Ammon's horn (tissue), 1 donor: Measurements from ENCODE around the gene ASXL3.

Experiments
- DNase-seq: peaks from one replicate; pipeline ENCODE4 v3.0.0-alpha.2; 2016; ENCODE audit warnings: low spot score

The ASXL3 gene

DNA sequence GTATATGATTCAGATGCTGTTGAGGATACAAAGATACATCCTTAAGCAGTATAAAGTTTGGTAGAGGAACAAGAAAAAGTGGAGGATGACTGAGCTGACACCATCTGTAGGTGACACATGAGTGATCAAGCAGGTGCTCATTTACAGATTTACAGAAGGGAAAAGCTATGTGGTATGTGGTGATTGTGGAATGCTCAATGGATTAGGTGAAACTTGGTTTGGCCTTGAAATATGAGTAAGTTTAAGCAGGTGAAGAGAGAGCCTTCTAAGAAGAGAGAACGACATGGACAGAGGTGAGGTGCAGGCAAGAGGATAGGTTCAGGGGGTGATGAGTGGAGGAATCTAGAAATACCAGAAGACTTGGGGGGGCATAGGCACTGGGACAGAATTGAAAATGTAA lies 5.9 kb downstream of the ASXL3 start:
- DNase-seq: no peak

DNA sequence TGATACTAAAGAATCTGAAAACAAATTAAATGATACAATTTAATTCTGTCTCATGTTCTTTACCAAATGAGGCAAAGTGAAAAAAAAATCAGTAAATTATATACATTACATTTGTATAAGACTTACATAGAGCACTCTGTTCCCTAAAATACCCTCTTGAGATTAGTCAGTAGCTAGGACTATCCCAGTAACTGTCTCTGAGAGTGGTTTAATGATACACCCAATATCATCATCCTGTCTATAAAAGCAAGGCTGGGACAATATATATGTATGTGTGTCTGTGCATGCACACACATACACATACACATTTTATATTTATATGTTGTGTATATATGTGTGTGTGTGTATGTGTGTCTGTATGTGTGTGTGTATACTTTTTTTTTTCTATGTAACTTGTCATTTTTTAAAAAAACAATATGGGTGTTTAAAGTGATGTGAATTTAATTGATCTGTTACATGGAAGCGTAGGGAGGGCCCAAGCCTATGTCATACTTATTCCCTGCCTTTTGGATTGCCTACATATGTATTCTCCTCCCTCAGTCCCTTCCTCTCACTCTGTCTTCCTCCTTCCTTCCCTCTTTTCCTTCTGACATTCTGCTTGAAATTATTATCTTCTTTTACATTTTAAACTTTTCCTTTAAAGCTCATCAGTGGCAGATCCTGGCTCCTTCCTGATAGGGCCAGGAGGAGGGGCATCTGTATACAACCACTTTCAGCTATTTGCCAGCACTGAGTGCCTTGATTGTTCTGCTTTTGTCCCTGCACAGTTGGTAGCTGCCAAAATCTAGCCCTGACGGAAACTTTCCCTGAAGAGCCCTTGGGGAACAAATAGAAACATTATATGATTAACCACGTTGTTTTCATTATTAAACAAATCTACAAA lies 6.8 kb downstream of the ASXL3 start:
- peak; percentile 67 for DNase-seq

DNA sequence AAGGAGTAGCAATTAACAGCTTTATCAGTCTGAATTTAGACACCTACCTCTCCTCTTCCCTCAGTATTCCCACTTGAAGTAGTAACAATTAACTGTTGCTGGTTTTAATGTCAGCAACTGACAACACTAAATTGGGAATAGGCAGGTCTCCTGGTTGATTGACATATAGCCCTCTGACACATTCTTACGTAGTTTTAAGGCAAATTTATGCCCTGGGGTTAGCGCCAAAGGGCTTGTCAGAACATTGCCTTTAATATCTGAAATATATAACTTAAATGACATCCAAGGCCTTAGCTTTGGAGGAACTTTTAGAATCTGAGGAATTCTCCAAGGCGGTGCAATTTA lies 7.4 kb downstream of the ASXL3 start:
- no peak for DNase-seq

- no peak for DNase-seq
These were observed 10.3 kb downstream of the ASXL3 start for GRCh38 chr18:33588361-33588760.

- DNase-seq: no peak
These were observed 15.2 kb downstream of the ASXL3 start for GRCh38 chr18:33593261-33593660.

DNA sequence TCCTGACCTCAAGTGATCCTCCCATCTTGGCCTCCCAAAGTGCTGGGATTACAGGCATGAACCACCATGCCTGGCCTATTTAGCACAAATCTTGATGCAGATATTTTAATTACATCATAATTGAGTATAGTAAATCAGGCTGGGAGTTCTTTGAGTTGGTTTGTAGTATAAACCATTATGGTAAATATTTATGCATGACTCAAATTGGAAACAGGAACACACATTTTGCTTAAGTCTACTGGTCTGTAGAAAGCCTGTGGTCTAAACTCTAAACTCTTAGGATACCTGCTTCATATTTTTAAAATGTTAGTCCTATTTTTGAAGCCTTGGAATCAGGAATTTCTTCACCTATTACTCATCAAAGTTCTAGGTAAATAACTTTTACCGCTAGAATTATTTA lies 16.8 kb downstream of the ASXL3 start:
- no peak for DNase-seq

GRCh38 chr18:33596178-33596854 lies 18.3 kb downstream of the ASXL3 start:
- no peak for DNase-seq

GRCh38 chr18:33600846-33601245 lies 22.8 kb downstream of the ASXL3 start:
- DNase-seq: no peak

- DNase-seq: no peak
These were observed 25.4 kb downstream of the ASXL3 start for GRCh38 chr18:33603454-33603853.

DNA sequence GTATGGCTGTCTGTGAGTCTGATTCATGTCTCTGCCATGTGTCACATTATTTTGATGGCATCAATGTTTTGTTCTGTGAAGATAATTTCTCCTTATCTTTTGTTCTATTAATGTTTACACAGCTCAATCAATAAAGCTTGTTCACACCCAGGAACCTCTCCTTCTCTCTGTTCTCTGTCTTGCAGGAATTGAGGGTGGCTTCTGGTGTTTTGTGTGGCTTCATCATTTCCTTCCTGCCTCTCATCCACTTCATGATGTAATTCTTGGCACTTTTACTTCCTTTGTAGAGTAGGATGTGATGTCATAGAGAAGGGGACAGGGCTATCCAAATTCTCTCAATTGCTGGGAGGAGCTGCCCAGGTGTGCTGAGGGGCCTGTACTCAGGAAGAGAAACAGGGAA lies 27.2 kb downstream of the ASXL3 start:
- DNase-seq: no peak

- no peak for DNase-seq
These were observed 28.6 kb downstream of the ASXL3 start for GRCh38 chr18:33606621-33607020.

DNA sequence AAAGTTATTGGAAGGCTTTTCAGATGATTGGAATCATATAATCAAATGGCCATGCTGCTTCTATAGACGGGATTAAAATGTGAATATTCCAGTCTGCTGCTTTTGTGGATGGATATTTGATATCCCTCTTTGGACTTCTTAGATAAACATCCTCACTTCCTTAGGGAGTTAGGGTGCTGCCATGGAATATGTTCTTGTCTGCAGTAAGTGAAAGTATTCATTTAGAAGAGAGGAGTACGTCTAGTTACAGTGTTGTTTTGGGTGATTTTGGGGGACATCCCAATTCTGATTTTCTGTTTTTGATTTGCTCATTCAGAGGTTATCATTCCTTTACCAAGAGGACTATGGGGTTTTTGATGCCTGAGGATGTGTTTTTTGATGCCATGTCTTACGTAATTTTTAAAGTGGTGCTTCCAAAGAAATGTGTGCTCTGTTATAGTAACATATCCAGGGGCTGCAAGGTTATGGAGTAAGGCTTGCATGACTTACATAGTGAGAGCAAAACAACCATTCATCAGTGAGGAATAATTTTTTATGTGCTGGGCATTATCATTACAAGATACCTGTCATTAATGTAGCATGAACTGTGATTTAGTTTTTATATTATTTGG lies 33.6 kb downstream of the ASXL3 start:
- no peak for DNase-seq

DNA sequence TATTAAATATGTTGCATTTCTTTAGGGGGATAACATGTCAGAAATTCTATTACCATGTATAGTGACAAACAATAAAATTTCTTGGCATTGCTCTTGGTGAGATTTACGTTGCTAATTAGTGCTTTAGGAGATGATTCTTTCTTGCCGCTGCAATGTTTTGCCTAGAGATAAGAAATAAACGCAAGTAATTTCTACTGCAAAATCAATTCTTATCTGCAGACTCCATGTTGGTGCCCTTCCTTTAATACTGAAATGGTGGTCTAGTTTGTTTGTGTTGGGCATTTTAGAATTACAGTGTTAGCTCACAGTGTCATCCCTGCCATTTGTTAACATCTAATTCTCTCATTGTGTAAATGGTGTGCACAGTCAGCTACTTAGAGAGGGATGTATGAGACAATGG lies 34.6 kb downstream of the ASXL3 start:
- no peak for DNase-seq

DNA sequence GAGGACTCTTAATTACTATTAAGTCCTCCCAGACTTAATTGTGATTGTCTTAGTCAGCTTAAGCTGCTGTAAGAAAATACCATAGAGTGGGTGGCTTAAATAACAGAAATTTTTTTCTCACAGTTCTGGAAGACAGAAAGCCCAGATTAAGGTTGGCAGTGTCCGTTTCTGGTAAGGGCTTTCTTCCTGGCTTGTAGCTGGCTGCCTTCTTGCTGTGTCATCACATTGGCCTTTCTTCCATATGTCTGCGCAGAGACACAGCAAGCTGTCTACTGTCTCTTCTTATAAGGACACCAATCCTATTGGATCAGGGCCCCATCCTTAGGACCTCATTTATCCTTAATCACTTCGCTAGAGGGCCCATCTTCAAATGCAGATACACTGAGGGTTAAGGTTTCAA lies 38.5 kb downstream of the ASXL3 start:
- no peak for DNase-seq

DNA sequence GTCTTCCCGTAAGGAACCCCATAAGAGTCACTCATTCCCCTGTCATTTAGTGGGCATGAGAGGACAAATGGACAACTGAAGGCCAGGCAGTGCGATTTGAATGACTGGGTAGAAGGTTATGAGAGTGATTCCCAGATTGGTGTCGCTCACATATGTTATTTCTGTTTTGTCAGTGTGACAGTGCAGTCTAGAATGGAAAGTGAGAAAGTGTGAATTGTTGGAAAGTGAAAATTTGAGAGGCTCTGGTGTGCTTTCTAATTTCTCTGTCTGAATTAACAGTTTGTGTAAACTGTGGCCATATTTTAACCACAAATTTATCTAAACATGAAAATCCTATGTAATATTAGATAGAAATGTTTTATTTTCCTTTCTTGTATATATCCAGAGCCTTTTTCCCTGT lies 49.1 kb downstream of the ASXL3 start:
- no peak for DNase-seq

DNA sequence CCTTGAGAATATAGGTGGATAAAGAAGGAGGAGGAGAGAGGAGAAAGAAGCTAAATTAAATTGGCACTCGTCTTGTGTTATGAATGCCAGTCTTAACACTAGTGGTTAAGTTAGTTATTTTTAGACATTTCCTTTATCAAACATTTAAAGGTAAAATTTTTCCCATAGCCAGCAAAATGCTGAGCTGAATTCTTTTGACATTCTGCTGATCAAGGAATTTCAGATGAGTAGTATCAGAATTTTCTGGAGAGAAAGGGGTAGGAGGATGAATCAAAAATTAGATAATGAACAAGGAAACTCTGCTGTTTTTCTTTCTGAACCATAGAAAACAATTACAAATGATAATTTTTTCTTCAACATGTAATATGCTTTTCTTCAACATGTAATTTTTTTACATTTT lies 52.5 kb downstream of the ASXL3 start:
- DNase-seq: no peak

DNA sequence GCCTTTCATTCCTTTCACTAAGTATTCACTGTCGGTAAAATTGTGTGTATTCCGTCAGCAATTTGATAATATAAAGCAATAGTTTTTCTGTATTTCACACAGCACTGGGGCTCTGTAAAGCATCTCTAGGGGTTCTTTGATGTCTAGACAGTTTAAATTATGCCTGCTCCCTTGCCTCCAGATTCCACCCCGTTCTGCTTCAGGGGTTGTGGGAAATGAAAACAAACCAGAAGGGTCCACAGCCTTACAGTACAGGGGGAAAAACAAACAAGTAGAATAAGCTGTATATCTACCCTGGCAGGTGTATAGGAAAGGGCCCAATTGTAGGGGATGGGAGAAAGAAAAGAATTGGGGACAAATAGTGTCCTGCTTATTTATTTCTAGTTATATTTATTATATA lies 63.1 kb downstream of the ASXL3 start:
- no peak for DNase-seq

GRCh38 chr18:33644494-33644893 lies 66.5 kb downstream of the ASXL3 start:
- DNase-seq: no peak

DNA sequence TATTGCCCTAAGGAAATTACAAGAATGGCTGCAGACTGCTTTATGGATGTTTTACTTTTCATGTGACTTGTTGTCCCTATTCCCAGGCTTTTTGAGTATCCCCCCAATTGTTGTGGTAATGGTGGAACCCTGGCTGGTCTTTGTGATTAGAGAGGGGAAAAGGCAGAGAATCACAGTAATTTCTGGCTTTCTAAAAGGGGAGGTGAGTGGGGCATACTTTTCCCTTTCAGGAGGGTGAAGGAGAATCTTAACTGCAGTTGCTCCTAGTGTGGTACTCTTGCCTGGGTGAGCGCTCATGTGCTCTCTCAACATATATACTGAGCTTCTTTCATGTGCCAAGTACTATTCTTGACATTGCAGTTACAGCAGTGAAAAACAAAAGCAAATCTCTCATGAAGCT lies 69.3 kb downstream of the ASXL3 start:
- no peak for DNase-seq

DNA sequence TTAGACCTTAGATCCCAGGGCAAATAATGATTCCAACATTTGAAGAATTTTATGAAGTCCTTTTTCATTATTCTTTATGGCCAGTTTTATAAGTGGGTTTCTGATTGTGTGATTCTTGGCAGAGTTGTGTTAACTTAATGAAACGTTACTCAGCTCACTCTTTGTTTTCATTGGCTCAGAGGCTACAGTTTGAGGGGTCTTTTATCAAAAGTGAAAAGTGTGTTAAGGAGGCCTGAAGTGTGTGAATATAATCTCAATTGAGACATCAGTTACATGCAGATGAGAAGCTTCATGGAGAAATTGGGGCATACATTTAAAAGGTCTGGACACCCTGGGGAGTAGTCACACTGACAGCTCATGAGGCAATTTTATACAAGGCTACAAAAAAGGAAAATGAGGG lies 74.6 kb downstream of the ASXL3 start:
- no peak for DNase-seq

- DNase-seq: no peak
These were observed 75.2 kb downstream of the ASXL3 start for GRCh38 chr18:33653231-33653630.

DNA sequence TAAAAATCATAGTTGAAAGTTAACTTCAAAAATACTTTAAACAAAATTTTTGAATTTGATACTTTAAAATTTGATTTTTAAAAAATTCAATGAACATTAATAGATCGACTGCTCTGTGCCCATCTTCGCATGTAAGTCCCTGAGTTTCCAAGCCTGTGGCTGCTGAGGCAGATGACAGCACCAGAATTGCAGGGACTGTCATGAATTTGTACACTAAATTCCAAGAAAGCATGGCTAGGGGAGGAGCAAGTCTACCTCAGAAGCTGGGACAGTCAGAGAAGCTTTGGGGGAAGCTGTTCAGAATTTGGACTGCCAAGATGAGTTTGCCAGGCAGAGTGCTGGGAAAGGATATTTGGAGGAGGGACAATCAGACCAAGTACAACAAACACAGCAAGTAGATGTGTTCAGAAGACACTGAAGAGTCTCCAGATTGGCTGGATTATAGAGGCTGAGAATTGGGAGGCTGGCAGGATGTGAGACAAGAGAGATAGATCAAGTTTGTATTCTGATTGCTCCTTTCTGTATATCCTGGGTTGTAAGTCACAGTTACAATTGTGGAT lies 79.0 kb downstream of the ASXL3 start:
- DNase-seq: no peak

DNA sequence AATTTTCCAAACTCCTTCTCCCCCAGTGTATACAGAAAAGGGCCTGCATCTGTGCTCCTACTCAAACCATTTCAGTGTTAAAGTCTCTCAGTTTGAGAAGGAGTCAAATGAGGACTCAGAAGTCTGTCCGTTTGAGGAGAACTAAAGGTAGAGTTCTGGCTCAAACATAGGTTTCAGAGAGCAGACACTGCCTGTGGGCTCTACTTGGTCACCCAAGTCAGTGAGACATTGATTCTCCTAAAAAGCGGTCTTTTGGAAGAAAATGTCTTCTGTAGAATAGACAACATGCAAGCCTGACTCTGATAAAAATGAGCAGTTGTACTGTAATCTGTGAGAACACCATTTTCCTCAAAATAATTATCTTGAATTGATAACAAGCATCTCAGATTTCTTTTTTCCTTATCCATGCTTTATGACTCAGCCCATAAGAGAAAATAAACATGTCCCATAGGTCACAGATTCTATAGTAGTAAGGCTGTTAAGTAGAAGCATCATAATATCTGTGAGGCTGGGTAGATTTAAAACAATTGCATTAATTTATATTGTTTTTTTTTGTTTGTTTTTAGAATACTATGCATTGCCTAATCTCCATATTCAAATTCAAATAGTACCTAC lies 82.8 kb downstream of the ASXL3 start:
- DNase-seq: no peak
